Measurements from ENCODE around the gene LRP6. TPM values are rescaled to one million over a fixed set of nuclear protein-coding genes. Genes with fewer than 3 reads are reported as not detected.

LRP6 gene
- total RNA-seq, 4 donors from 2014 or later, result 4.3 to 18.7 (median 9.0) TPM

DNA sequence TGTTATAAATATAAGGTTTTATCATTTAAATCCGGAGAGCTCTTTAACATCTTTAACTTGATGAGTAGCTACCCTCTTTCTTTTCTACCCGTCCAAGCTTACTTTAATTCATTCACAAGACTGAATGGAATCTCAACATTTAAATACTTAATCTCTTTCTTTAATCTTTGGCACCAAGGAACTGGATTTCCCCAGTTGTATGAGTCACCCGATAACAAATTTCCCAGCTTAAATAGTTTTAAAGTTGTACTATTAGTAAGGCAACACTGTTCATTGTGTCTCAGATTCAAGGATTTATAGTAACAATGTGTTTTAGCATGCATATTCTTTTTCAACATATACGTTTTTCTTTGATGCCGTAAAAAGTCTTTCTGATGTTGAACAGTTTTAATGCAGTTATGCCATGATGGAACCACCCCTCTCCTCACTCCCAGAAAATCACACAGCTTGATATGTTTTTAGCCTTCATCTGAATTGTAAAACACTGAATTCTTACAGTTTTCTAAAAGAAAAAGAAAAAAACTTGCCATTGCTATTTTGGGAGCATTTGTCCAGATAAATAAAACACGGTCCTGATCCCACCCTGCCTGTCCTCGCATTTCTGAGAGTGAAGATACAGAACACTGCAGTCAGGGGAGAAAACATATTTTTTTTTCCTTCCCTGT, 16.0 kb upstream of the LRP6 start:
- Histone ChIP-seq H3K27ac (no peak overlapping the region), H3K4me3 (no peak overlapping the region), H3K4me1 (peaks cover 0 to 24% (median 12%) of the 10 kb centered on the region in 3 donors), H3K36me3 (no peaks in the 10 kb centered on the region), H3K9me3 (no peaks in the 10 kb centered on the region), H3K27me3 (peaks cover 0 to 49% (median 0%) of the 10 kb centered on the region in 4 donors)
- no peak for DNase-seq
- no peak for TF ChIP-seq POLR2A (IDR thresholded peaks at IDR 0.05)
- TF ChIP-seq, protein P1, sequence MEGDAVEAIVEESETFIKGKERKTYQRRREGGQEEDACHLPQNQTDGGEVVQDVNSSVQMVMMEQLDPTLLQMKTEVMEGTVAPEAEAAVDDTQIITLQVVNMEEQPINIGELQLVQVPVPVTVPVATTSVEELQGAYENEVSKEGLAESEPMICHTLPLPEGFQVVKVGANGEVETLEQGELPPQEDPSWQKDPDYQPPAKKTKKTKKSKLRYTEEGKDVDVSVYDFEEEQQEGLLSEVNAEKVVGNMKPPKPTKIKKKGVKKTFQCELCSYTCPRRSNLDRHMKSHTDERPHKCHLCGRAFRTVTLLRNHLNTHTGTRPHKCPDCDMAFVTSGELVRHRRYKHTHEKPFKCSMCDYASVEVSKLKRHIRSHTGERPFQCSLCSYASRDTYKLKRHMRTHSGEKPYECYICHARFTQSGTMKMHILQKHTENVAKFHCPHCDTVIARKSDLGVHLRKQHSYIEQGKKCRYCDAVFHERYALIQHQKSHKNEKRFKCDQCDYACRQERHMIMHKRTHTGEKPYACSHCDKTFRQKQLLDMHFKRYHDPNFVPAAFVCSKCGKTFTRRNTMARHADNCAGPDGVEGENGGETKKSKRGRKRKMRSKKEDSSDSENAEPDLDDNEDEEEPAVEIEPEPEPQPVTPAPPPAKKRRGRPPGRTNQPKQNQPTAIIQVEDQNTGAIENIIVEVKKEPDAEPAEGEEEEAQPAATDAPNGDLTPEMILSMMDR (IDR thresholded peaks at IDR 0.05), result no peak
- 18 to 24% methylated on average over 7 of the region's 7 CpGs for WGBS, 2 donors
- intact Hi-C loops (cut with DNase I), result no loop called here

GRCh38 chr12:12282202-12282601, 15.4 kb upstream of the LRP6 start:
- no peak overlapping the region for H3K4me3 ChIP-seq
- no peaks in the 10 kb centered on the region for H3K9me3 ChIP-seq
- DNase-seq, result no peak
- no peak overlapping the region for H3K27ac ChIP-seq
- H3K27me3 ChIP-seq, result peaks cover 0 to 45% (median 0%) of the 10 kb centered on the region in 4 donors
- WGBS, 2 donors, result 46 to 58% methylated on average over 3 of the region's 3 CpGs
- peaks cover 0 to 24% (median 12%) of the 10 kb centered on the region in 3 donors for H3K4me1 ChIP-seq
- no peaks in the 10 kb centered on the region for H3K36me3 ChIP-seq
- TF ChIP-seq, protein P1 (IDR thresholded peaks at IDR 0.05), result no peak
- no peak for TF ChIP-seq POLR2A (IDR thresholded peaks at IDR 0.05)
- intact Hi-C loops (cut with DNase I), result no loop called here

DNA sequence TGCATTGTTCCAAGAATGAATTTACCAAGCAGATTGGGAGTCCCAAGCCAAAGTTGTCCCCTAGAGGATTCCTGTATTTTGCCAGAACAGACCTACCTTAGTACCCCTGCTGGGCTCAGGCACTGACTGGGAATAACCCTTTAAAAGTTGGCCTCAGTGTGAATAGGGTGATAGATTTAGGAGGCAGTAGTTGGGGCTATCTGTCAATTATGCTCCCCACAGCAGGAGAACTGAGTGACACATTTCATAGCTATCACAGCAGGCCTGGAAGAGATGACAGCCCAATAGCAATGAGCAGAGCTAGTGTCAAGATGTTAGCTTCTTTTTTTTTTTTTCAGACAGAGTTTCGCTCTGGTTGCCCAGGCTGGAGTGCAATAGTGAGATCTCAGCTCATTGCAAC, 14.3 kb upstream of the LRP6 start:
- intact Hi-C loops (cut with DNase I), result no loop called here
- 89% methylated on average over 1 of the region's 1 CpG; no CpG with 5 or more reads in 1 of the 2 donors for WGBS, 2 donors
- Histone ChIP-seq H3K9me3 (no peaks in the 10 kb centered on the region), H3K27ac (no peak overlapping the region), H3K4me1 (peaks cover 0 to 24% (median 12%) of the 10 kb centered on the region in 3 donors), H3K36me3 (no peaks in the 10 kb centered on the region), H3K27me3 (peaks cover 0 to 43% (median 0%) of the 10 kb centered on the region in 4 donors), H3K4me3 (no peak overlapping the region)
- DNase-seq, result no peak
- TF ChIP-seq, protein P1 (IDR thresholded peaks at IDR 0.05), result no peak

GRCh38 chr12:12278899-12279298, 12.1 kb upstream of the LRP6 start:
- no peak overlapping the region for H3K27ac ChIP-seq
- no peaks in the 10 kb centered on the region for H3K36me3 ChIP-seq
- H3K9me3 ChIP-seq, result no peaks in the 10 kb centered on the region
- intact Hi-C loops (cut with DNase I), result no loop called here
- peaks cover 0 to 17% (median 12%) of the 10 kb centered on the region in 3 donors for H3K4me1 ChIP-seq
- WGBS, 2 donors, result 60 to 62% methylated on average over 4 of the region's 4 CpGs
- no peak for DNase-seq
- TF ChIP-seq, protein P1 (IDR thresholded peaks at IDR 0.05), result no peak
- TF ChIP-seq POLR2A (IDR thresholded peaks at IDR 0.05), result no peak
- peaks cover 0 to 40% (median 0%) of the 10 kb centered on the region in 4 donors for H3K27me3 ChIP-seq
- H3K4me3 ChIP-seq, result no peak overlapping the region

- Histone ChIP-seq H3K27ac (no peak overlapping the region), H3K27me3 (peaks cover 0 to 30% (median 0%) of the 10 kb centered on the region in 4 donors), H3K4me3 (no peak overlapping the region), H3K9me3 (no peaks in the 10 kb centered on the region), H3K36me3 (no peaks in the 10 kb centered on the region), H3K4me1 (no peaks in the 10 kb centered on the region)
- intact Hi-C loops (cut with DNase I), result no loop called here
- no peak for DNase-seq
- no peak for TF ChIP-seq POLR2A (IDR thresholded peaks at IDR 0.05)
- TF ChIP-seq, protein P1 (IDR thresholded peaks at IDR 0.05), result no peak
- 84 to 88% methylated on average over 6 of the region's 6 CpGs for WGBS, 2 donors
Observed at GRCh38 chr12:12275874-12276273, 9.0 kb upstream of the LRP6 start.
